GM20000 (cell line): ENCODE results near the gene SNX20.

ENCODE experiments used
- DNase-seq: peaks from one replicate; pipeline ENCODE4 v3.0.0; 2012; ENCODE audit warnings: low spot score
- TF ChIP-seq, protein P1 (sequence below): IDR thresholded peaks from 2 replicates; pipeline ENCODE4 v1.5.1; 2012; ENCODE audit warnings: mild to moderate bottlenecking, control low read depth; ENCODE audit errors: extremely low read depth, missing control alignments

SNX20 gene

DNA sequence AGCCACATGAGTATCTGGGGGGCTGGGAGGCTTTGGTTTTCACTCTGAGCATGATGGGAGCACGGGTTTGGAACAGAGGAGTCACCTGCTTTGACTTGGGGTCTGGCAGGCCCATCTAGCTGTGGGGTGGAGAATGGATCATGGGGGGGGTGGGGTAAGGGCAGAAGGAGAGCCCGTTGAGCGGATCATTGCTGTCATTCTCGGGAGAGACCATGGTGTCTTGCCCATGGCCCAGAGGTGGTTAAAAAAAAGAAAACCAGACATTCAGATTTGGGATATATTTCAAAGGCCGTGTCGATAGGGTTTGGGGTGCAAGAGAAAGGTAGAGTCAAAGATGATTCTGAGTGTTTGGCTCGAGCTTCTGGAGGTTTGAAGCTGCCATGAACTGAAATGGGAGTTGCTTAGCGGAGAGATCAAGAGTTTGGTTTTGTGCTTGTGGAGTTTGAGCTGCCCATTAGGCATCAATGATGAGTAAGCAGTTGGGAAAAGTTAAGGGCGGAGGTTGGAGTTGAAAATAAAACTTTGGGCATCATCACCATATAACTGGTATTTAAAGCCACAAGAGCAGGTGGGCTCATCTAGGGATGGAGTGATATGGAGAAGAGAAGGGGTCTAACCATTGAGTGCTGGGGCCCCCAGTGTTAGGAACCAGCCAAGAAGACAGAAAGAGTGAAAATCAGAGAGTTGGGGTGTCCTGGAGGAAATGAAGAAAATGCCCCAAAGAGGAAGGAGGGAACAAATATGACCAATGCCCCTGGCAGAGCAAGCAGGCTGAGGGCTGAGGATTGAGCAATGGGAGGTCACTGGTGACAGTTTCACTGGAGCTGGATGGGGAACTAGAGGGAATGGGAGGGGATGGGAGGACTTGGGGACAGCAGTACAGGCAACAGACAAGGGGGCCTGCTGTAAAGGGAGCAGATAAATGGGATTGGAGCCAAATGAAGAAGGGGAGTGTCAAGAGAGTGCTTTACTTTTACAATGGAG, 14.2 kb upstream of the SNX20 start:
- no peak for DNase-seq
- TF ChIP-seq, protein P1, sequence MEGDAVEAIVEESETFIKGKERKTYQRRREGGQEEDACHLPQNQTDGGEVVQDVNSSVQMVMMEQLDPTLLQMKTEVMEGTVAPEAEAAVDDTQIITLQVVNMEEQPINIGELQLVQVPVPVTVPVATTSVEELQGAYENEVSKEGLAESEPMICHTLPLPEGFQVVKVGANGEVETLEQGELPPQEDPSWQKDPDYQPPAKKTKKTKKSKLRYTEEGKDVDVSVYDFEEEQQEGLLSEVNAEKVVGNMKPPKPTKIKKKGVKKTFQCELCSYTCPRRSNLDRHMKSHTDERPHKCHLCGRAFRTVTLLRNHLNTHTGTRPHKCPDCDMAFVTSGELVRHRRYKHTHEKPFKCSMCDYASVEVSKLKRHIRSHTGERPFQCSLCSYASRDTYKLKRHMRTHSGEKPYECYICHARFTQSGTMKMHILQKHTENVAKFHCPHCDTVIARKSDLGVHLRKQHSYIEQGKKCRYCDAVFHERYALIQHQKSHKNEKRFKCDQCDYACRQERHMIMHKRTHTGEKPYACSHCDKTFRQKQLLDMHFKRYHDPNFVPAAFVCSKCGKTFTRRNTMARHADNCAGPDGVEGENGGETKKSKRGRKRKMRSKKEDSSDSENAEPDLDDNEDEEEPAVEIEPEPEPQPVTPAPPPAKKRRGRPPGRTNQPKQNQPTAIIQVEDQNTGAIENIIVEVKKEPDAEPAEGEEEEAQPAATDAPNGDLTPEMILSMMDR, result no peak

DNA sequence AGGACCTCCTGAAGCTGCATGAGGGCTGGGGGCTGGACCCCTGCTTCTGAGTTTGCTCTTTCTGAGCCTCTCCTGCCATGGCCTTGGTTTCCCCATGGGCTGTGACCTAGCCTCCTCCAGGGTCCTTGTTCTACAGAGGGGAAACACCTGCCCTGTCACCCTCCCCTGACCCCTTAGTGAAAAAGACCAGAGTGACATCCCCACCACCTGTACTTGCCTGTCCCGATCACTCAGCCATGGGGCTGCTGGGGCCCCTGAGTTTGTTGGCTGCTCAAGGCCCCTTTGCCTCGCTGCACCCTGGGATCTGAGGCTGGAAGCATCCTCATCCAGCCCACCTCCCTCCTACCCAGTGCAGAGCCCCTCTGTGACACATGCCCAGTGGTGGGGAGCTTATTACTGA, 13.1 kb upstream of the SNX20 start:
- TF ChIP-seq, protein P1, result no peak
- peak; percentile 76 for DNase-seq

DNA sequence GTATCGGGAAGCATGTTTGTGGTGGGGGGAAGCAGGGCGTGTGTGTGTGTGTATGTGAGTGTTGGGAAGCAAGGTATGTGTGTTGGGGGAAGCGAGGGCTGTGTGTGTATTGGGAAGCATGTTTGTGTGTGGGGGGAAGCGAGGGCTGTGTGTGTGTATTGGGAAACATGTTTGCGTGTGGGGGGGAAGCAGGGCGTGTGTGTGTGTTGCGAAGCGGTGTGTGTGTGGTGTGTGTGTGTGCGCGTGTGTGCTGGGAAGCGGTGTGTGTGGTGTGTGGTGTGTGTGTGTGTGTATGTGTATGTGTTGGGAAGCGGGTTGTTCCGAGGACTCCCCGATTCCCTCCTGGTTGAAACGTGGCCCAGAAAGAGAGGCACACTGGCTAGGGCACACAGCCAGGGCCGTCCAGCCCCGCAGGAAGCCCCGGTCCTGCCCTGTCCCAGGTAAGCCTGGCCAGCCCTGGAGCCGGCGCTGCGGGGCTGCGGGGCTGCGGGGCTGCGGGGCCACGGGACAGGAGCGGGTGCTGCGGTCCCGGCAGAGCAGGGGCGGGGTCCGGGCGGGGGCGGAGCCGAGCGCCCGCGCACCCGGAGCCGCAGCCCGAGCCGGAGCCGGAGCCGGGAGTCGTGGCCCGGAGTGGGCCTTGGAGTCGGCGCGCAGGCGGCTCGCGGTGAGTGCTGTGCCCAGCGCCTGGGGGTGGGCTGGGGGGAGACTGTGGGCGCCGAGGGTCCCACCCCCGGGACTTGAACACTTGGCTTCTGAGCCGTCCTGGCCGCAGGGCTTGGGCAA, 12.1 kb upstream of the SNX20 start, which contains the start of gene NOD2:
TSS of gene NOD2 (plus strand) at position 608 of the 783 bp plus-strand sequence. CDS start 5,890 bp downstream, outside the sequence.
- TF ChIP-seq, protein P1, result no peak
- DNase-seq, result peak; percentile 83

DNA sequence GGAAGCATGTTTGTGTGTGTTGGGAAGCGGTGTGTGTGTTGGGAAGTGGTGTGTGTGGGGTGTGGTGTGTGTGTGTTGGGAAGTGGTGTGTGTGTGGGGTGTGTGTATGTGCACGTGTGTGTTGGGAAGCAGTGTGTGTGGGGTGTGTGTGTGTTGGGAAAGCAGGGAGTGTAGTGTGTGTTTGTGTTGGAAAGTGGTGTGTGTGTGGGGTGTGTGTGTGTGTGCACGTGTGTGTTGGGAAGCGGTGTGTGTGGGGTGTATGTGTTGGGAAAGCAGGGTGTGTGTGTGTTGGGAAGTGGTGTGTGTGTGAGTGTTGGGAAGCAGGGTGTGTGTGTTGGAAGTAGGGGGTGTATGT, 11.5 kb upstream of the SNX20 start:
- TF ChIP-seq, protein P1, result no peak
- DNase-seq, result no peak

DNA sequence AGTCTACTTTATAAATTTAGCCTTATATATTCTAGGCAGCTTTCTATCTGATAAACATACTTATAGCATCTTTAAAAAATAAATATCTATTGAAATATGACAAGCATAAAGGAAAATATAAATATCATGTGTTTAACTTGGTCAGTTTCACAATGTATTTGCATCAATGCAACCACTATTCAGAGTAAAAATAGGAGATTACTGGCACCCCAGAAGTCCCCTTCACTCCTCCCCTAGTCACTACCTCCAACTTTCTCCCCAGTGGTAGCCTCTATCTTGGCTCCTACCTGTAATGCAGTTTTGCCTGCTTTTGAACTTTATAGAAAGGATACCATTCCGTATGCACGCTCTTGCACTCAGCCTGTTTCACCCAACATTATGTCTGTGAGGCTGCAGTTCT, 9.1 kb upstream of the SNX20 start:
- TF ChIP-seq, protein P1, result no peak
- DNase-seq, result no peak

DNA sequence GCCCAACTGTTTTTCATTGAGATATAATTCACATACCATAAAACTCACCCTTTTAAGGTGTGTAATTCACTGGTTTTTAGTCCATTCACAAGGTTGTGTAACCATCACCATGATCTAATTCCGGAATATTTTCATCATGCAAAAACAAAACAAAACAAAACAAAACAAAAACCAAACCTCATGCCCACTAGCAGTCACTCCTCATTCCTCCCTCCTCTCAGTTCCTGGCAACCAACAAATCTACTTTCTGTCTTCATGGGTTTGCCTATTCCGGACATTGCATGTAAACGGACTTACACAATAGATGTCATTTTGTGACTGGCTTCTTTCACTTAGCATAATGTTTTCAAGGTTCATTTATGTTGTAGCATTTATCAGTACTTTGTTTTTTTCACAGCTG, 7.8 kb upstream of the SNX20 start:
- no peak for DNase-seq
- TF ChIP-seq, protein P1, result no peak

DNA sequence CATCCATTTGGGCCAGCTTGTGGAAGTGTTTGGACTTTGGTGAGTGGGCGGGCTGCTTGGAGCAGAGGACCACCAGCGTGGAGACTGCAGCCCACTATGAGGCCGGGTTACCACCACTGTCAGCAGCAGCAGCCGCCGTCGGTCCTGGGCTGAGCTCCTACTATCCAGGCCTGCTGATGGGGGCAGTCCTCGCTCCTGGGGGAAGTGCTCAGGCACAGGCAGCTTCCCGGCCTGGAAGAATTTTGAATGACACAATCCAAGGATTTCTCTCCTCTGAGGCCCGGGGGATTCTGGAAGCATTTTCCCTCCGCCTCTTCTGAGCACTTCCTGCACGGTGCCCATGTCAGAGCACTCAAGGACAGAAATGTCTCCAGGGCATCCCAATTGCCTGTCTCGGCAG, 7.0 kb upstream of the SNX20 start:
- no peak for DNase-seq
- TF ChIP-seq, protein P1, result no peak
